ENCODE results near the gene CDON.

DNA sequence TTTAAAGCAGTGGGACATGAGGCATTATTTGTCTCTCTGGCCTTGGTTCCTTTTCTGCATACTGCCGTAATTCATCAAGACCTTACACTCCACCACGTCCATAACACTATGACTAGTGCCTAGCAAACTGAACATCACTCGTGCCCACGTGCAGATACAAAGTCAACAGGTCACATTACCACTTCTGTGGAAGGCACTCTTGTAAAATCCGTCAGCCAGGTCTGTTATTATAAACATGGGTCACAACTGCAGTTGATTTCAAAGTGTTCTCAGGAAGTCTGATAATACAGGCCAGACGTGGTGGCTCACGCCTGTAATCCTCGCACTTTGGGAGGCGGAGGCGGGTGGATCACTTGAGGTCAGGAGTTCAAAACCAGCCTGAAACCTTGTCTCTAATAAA, 102.7 kb downstream of the CDON start:
- TF ChIP-seq, protein P1, sequence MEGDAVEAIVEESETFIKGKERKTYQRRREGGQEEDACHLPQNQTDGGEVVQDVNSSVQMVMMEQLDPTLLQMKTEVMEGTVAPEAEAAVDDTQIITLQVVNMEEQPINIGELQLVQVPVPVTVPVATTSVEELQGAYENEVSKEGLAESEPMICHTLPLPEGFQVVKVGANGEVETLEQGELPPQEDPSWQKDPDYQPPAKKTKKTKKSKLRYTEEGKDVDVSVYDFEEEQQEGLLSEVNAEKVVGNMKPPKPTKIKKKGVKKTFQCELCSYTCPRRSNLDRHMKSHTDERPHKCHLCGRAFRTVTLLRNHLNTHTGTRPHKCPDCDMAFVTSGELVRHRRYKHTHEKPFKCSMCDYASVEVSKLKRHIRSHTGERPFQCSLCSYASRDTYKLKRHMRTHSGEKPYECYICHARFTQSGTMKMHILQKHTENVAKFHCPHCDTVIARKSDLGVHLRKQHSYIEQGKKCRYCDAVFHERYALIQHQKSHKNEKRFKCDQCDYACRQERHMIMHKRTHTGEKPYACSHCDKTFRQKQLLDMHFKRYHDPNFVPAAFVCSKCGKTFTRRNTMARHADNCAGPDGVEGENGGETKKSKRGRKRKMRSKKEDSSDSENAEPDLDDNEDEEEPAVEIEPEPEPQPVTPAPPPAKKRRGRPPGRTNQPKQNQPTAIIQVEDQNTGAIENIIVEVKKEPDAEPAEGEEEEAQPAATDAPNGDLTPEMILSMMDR (IDR thresholded peaks at IDR 0.05): no peak
- TF ChIP-seq TCF7L2 (IDR thresholded peaks at IDR 0.05; ENCODE audit: low read depth, low read length): no peak
- TF ChIP-seq POLR2AphosphoS5 (IDR thresholded peaks at IDR 0.05; ENCODE audit: low read depth, low read length): no peak

All from Panc1 (cell line).